Gastroesophageal sphincter (tissue), 3 donors: ENCODE measurements around the gene TOX2.

ENCODE experiments used
- EP300 ChIP-seq: sonication (generic); formaldehyde crosslinking; IDR thresholded peaks from one replicate; pipeline ENCODE4 v1.6.1; 2017; ENCODE audit warnings: antibody characterized with exemption, mild to moderate bottlenecking
- POLR2A ChIP-seq, 2 donors: fragments of 450-650 bp; IDR thresholded peaks; one replicate each; pipeline ENCODE4 v1.6.1; 2017; ENCODE audit warnings: antibody characterized with exemption in 2 of 2, mild to moderate bottlenecking in 2 of 2, moderate library complexity in 1 of 2
- POLR2AphosphoS5 ChIP-seq: sonication (generic); formaldehyde crosslinking; IDR thresholded peaks from one replicate; pipeline ENCODE4 v1.6.1; 2017; ENCODE audit warnings: antibody characterized with exemption
- TF ChIP-seq, protein P1 (sequence below), 4 experiments: fragments of 200-600 bp in 2 of 4; fragments of 450-650 bp in 2 of 4; sonication (generic) in 1 of 4; IDR thresholded peaks; one replicate each; pipeline ENCODE4 v1.5.1; 2017 to 2019; ENCODE audit warnings: antibody characterized with exemption in 4 of 4, mild to moderate bottlenecking in 2 of 4, moderate library complexity in 2 of 4

DNA sequence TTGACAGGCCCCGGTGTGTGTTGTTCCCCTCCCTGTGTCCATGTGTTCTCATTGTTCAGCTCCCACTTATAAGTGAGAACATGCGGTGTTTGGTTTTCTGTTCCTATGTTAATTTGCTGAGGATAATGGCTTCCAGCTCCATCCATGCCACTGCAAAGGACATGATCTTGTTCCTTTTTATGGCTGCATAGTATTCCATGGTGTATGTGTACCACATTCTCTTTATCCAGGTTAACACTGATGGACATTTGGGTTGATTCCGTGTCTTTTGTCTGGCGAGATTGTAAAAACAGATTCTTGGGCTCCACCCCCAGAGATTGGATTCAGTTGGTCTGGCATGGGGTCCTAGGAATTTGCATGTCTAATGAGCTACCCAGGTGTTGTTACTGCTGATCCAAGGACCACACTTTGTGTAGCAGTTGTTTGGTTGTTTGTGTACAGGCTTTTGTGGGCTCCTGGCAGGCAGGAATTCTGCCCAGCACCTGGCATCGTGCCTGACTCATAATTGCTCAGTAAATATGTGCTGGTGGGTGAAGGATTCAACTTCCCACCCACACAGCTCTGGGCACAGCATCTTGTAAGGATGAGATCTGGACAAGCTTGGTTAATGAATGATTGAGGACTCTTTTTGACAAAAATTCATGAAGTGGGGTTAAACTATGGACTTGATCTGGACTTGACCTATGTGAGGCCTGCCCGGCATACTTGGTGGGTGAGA lies 5.2 kb downstream of the TOX2 start:
- TF ChIP-seq, protein P1, sequence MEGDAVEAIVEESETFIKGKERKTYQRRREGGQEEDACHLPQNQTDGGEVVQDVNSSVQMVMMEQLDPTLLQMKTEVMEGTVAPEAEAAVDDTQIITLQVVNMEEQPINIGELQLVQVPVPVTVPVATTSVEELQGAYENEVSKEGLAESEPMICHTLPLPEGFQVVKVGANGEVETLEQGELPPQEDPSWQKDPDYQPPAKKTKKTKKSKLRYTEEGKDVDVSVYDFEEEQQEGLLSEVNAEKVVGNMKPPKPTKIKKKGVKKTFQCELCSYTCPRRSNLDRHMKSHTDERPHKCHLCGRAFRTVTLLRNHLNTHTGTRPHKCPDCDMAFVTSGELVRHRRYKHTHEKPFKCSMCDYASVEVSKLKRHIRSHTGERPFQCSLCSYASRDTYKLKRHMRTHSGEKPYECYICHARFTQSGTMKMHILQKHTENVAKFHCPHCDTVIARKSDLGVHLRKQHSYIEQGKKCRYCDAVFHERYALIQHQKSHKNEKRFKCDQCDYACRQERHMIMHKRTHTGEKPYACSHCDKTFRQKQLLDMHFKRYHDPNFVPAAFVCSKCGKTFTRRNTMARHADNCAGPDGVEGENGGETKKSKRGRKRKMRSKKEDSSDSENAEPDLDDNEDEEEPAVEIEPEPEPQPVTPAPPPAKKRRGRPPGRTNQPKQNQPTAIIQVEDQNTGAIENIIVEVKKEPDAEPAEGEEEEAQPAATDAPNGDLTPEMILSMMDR (IDR thresholded peaks at IDR 0.05) = no peak
- TF ChIP-seq POLR2AphosphoS5 = no peak
- no peak for TF ChIP-seq POLR2A (IDR thresholded peaks at IDR 0.05)
- no peak for TF ChIP-seq EP300
